Transverse colon (tissue), 4 donors: ENCODE results near the gene ANKRD18A.
"Not testable (repeated sequence)": the region's sequence is repeated elsewhere in the genome, so short reads cannot be mapped to it uniquely, and the experiment has no call there.

Source experiments
- CTCF ChIP-seq, 5 experiments: fragments of 200-600 bp in 3 of 5; fragments of 450-650 bp in 2 of 5; sonication (generic) in 3 of 5; IDR thresholded peaks; 1 replicate in 2 of 5; 2 replicates in 3 of 5; pipeline ENCODE4 v1.5.1; 2016 to 2017; ENCODE audit warnings: antibody characterized with exemption in 5 of 5, inconsistent platforms in 3 of 5, mild to moderate bottlenecking in 2 of 5, moderate library complexity in 1 of 5
- POLR2A ChIP-seq: fragments of 450-650 bp; IDR thresholded peaks from one replicate; pipeline ENCODE4 v1.6.1; 2016; ENCODE audit warnings: antibody characterized with exemption, mild to moderate bottlenecking, moderate library complexity
- POLR2AphosphoS5 ChIP-seq, 3 donors: sonication (generic); formaldehyde crosslinking; IDR thresholded peaks; one replicate each; pipeline ENCODE4 v1.6.1; 2016; ENCODE audit warnings: antibody characterized with exemption in 3 of 3

- not testable (repeated sequence) for TF ChIP-seq POLR2AphosphoS5 (IDR thresholded peaks at IDR 0.05); CTCF (IDR thresholded peaks at IDR 0.05); POLR2A
Observed at GRCh38 chr9:38554966-38555365, 65.4 kb downstream of the ANKRD18A start.
